Measurements from ENCODE around the gene DMAP1. TPM values are rescaled to one million over a fixed set of nuclear protein-coding genes. Genes with fewer than 3 reads are reported as not detected.
A peak's percentile ranks its signal among the peaks of the same experiment; 100 is the strongest.

Gene DMAP1
- total RNA-seq, 1 donor from 2014 or later: 36.0 TPM

- Mint-ChIP-seq H3K36me3 (ENCODE audit: low read depth) (no peaks in the 10 kb centered on the region), H3K4me1 (peaks cover 7% of the 10 kb centered on the region), H3K27me3 (no peaks in the 10 kb centered on the region), H3K9me3 (no peaks in the 10 kb centered on the region), H3K4me3 (no peak overlapping the region), H3K27ac (no peak overlapping the region)
- intact Hi-C loops (cut with micrococcal nuclease): no loop called here
- DNase-seq: peak; percentile 83
These were observed 24.6 kb downstream of the DMAP1 start for GRCh38 chr1:44237721-44238457.

GRCh38 chr1:44238660-44239059 lies 25.4 kb downstream of the DMAP1 start:
- DNase-seq: no peak
- Mint-ChIP-seq H3K4me3 (no peak overlapping the region), H3K9me3 (no peaks in the 10 kb centered on the region), H3K36me3 (ENCODE audit: low read depth) (no peaks in the 10 kb centered on the region), H3K27me3 (no peaks in the 10 kb centered on the region), H3K27ac (no peak overlapping the region), H3K4me1 (peaks cover 7% of the 10 kb centered on the region)
- intact Hi-C loops (cut with micrococcal nuclease): no loop called here

- DNase-seq: no peak
- no peak overlapping the region for H3K4me3 Mint-ChIP-seq
- no peak overlapping the region for H3K27ac Mint-ChIP-seq
- no peaks in the 10 kb centered on the region for H3K9me3 Mint-ChIP-seq
- peaks cover 7% of the 10 kb centered on the region for H3K4me1 Mint-ChIP-seq
- H3K27me3 Mint-ChIP-seq: no peaks in the 10 kb centered on the region
- H3K36me3 Mint-ChIP-seq (ENCODE audit: low read depth): no peaks in the 10 kb centered on the region
- intact Hi-C loops (cut with micrococcal nuclease): no loop called here
These were observed 26.2 kb downstream of the DMAP1 start for GRCh38 chr1:44239331-44239960.

- no peaks in the 10 kb centered on the region for H3K27me3 Mint-ChIP-seq
- DNase-seq: no peak
- intact Hi-C loops (cut with micrococcal nuclease): no loop called here
- H3K27ac Mint-ChIP-seq: no peak overlapping the region
- no peaks in the 10 kb centered on the region for H3K9me3 Mint-ChIP-seq
- no peak overlapping the region for H3K4me3 Mint-ChIP-seq
- H3K4me1 Mint-ChIP-seq: peaks cover 7% of the 10 kb centered on the region
- H3K36me3 Mint-ChIP-seq (ENCODE audit: low read depth): no peaks in the 10 kb centered on the region
These were observed 26.7 kb downstream of the DMAP1 start for GRCh38 chr1:44239961-44240371.

- no peaks in the 10 kb centered on the region for H3K27me3 Mint-ChIP-seq
- H3K27ac Mint-ChIP-seq: no peak overlapping the region
- H3K4me1 Mint-ChIP-seq: peaks cover 7% of the 10 kb centered on the region
- no peaks in the 10 kb centered on the region for H3K9me3 Mint-ChIP-seq
- no peaks in the 10 kb centered on the region for H3K36me3 Mint-ChIP-seq (ENCODE audit: low read depth)
- no peak overlapping the region for H3K4me3 Mint-ChIP-seq
- intact Hi-C loops (cut with micrococcal nuclease): no loop called here
- DNase-seq: no peak
These were observed 27.8 kb downstream of the DMAP1 start for GRCh38 chr1:44240802-44241671.

GRCh38 chr1:44242746-44243145 lies 29.5 kb downstream of the DMAP1 start:
- intact Hi-C loops (cut with micrococcal nuclease): no loop called here
- DNase-seq: no peak
- no peaks in the 10 kb centered on the region for H3K36me3 Mint-ChIP-seq (ENCODE audit: low read depth)
- no peaks in the 10 kb centered on the region for H3K9me3 Mint-ChIP-seq
- H3K27ac Mint-ChIP-seq: no peak overlapping the region
- H3K4me3 Mint-ChIP-seq: no peak overlapping the region
- peaks cover 7% of the 10 kb centered on the region for H3K4me1 Mint-ChIP-seq
- no peaks in the 10 kb centered on the region for H3K27me3 Mint-ChIP-seq

- H3K27me3 Mint-ChIP-seq: no peaks in the 10 kb centered on the region
- H3K9me3 Mint-ChIP-seq: no peaks in the 10 kb centered on the region
- H3K4me1 Mint-ChIP-seq: peaks cover 2% of the 10 kb centered on the region
- intact Hi-C loops (cut with micrococcal nuclease): no loop called here
- H3K36me3 Mint-ChIP-seq (ENCODE audit: low read depth): no peaks in the 10 kb centered on the region
- no peak for DNase-seq
- no peak overlapping the region for H3K4me3 Mint-ChIP-seq
- no peak overlapping the region for H3K27ac Mint-ChIP-seq
These were observed 30.7 kb downstream of the DMAP1 start for GRCh38 chr1:44243782-44244495.

- Mint-ChIP-seq H3K4me1 (no peaks in the 10 kb centered on the region), H3K9me3 (no peaks in the 10 kb centered on the region), H3K4me3 (no peak overlapping the region), H3K27me3 (no peaks in the 10 kb centered on the region), H3K36me3 (ENCODE audit: low read depth) (no peaks in the 10 kb centered on the region), H3K27ac (no peak overlapping the region)
- no peak for DNase-seq
- intact Hi-C loops (cut with micrococcal nuclease): no loop called here
These were observed 31.7 kb downstream of the DMAP1 start for GRCh38 chr1:44244986-44245385.

GRCh38 chr1:44246806-44247205 lies 33.5 kb downstream of the DMAP1 start:
- intact Hi-C loops (cut with micrococcal nuclease): no loop called here
- Mint-ChIP-seq H3K9me3 (no peaks in the 10 kb centered on the region), H3K4me3 (no peak overlapping the region), H3K27me3 (no peaks in the 10 kb centered on the region), H3K36me3 (ENCODE audit: low read depth) (no peaks in the 10 kb centered on the region), H3K27ac (no peak overlapping the region), H3K4me1 (no peaks in the 10 kb centered on the region)
- no peak for DNase-seq

GRCh38 chr1:44249543-44249942 lies 36.3 kb downstream of the DMAP1 start:
- intact Hi-C loops (cut with micrococcal nuclease): no loop called here

GRCh38 chr1:44250068-44250781 lies 37.0 kb downstream of the DMAP1 start:
- Mint-ChIP-seq H3K36me3 (ENCODE audit: low read depth) (no peaks in the 10 kb centered on the region), H3K27ac (no peak overlapping the region), H3K27me3 (no peaks in the 10 kb centered on the region), H3K4me3 (no peak overlapping the region), H3K4me1 (no peaks in the 10 kb centered on the region), H3K9me3 (no peaks in the 10 kb centered on the region)
- no peak for DNase-seq
- intact Hi-C loops (cut with micrococcal nuclease): no loop called here

More at GRCh38 chr1:44249543-44249942, 36.3 kb downstream of the DMAP1 start:
- H3K4me3 Mint-ChIP-seq: no peak overlapping the region
- DNase-seq: no peak
- H3K9me3 Mint-ChIP-seq: no peaks in the 10 kb centered on the region
- H3K27me3 Mint-ChIP-seq: no peaks in the 10 kb centered on the region
- H3K4me1 Mint-ChIP-seq: no peaks in the 10 kb centered on the region
- H3K27ac Mint-ChIP-seq: no peak overlapping the region
- no peaks in the 10 kb centered on the region for H3K36me3 Mint-ChIP-seq (ENCODE audit: low read depth)

- intact Hi-C loops (cut with micrococcal nuclease): no loop called here
- Mint-ChIP-seq H3K27me3 (no peaks in the 10 kb centered on the region), H3K9me3 (no peaks in the 10 kb centered on the region), H3K4me1 (no peaks in the 10 kb centered on the region), H3K36me3 (ENCODE audit: low read depth) (no peaks in the 10 kb centered on the region), H3K4me3 (no peak overlapping the region), H3K27ac (no peak overlapping the region)
- no peak for DNase-seq
These were observed 38.2 kb downstream of the DMAP1 start for GRCh38 chr1:44251486-44251885.

GRCh38 chr1:44251989-44252671 lies 38.9 kb downstream of the DMAP1 start:
- Mint-ChIP-seq H3K36me3 (ENCODE audit: low read depth) (no peaks in the 10 kb centered on the region), H3K27me3 (no peaks in the 10 kb centered on the region), H3K9me3 (no peaks in the 10 kb centered on the region), H3K4me1 (no peaks in the 10 kb centered on the region), H3K4me3 (no peak overlapping the region), H3K27ac (no peak overlapping the region)
- no peak for DNase-seq
- intact Hi-C loops (cut with micrococcal nuclease): no loop called here

All from activated CD4-positive, alpha-beta T cell treated with anti-CD3 and anti-CD28 coated beads, Interleukin-2, amount 10 ng/mL, durations not matched to agents 24 days and 14 days (primary cell).